ENCODE data around the gene GLS. TPM values are rescaled to one million over a fixed set of nuclear protein-coding genes. Genes with fewer than 3 reads are reported as not detected.

The GLS gene
- total RNA-seq, 4 donors from 2014 or later: 111 to 139 (median 129) TPM

DNA sequence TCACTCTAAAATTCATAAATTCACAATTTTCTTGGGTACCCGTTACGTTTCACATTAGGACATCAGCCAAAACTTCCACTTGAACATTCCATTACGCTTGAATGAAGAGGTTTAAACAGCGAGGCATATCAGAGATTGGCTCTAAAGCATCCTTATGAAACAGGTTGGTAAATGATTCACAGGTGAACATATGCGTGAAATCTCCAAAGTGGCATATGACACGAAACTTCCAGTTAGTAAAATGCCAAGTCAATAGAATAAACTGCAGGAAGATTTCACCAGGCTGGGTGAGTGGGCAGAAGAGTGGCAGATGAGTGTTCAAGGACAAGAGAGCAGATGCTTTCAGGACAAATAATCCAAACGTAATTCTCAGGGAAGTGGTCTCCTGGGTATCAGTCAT, 33.9 kb upstream of the GLS start:
- TF ChIP-seq, protein P1, sequence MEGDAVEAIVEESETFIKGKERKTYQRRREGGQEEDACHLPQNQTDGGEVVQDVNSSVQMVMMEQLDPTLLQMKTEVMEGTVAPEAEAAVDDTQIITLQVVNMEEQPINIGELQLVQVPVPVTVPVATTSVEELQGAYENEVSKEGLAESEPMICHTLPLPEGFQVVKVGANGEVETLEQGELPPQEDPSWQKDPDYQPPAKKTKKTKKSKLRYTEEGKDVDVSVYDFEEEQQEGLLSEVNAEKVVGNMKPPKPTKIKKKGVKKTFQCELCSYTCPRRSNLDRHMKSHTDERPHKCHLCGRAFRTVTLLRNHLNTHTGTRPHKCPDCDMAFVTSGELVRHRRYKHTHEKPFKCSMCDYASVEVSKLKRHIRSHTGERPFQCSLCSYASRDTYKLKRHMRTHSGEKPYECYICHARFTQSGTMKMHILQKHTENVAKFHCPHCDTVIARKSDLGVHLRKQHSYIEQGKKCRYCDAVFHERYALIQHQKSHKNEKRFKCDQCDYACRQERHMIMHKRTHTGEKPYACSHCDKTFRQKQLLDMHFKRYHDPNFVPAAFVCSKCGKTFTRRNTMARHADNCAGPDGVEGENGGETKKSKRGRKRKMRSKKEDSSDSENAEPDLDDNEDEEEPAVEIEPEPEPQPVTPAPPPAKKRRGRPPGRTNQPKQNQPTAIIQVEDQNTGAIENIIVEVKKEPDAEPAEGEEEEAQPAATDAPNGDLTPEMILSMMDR (IDR thresholded peaks at IDR 0.05; ENCODE audit: low read depth): no peak

DNA sequence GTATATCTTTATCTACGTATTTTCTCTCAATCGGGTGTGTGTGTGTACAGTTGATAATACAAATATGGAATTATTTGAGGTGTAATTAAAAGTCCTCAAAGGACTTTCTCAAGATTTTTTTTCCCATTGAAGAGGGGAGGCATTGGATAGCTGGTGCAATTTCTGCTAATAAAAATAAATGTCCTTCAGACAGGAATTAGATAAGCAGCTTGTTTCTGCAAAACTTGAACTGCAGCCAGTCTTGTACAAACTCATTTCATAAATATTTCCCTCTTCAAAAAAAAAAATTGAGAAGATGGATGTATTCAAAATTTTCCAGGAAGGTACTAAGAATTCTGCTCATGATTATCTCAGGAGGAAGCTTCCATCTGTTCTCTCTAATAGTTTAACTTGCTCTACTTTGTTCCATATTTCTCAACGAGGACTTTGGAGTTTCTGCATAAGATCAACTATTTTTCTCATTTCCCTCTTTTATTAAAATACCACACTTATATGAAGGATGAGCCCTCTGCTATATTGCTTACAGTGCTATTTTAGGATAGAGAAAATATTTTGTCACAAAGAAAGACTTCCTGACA, 33.0 kb upstream of the GLS start:
- TF ChIP-seq, protein P1 (IDR thresholded peaks at IDR 0.05; ENCODE audit: low read depth): no peak

DNA sequence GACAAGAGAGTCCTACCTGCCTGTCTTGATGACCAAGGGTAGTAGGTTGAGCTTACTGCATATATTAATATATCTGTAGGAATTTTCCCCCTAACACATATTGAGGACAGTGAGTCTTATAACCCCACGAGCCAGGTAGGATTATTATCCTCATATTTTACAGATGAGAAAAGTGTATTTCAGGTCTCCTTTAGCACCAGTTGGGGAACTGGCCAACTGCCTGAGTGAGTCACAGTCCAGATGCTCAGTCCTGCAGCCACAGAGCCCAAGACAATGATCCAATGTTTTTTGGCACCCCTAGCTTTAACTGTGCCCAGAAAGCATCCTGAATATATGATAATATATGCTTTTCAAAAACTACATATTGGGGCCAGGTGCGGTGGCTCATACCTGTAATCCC, 30.8 kb upstream of the GLS start:
- TF ChIP-seq, protein P1 (IDR thresholded peaks at IDR 0.05; ENCODE audit: low read depth): no peak

DNA sequence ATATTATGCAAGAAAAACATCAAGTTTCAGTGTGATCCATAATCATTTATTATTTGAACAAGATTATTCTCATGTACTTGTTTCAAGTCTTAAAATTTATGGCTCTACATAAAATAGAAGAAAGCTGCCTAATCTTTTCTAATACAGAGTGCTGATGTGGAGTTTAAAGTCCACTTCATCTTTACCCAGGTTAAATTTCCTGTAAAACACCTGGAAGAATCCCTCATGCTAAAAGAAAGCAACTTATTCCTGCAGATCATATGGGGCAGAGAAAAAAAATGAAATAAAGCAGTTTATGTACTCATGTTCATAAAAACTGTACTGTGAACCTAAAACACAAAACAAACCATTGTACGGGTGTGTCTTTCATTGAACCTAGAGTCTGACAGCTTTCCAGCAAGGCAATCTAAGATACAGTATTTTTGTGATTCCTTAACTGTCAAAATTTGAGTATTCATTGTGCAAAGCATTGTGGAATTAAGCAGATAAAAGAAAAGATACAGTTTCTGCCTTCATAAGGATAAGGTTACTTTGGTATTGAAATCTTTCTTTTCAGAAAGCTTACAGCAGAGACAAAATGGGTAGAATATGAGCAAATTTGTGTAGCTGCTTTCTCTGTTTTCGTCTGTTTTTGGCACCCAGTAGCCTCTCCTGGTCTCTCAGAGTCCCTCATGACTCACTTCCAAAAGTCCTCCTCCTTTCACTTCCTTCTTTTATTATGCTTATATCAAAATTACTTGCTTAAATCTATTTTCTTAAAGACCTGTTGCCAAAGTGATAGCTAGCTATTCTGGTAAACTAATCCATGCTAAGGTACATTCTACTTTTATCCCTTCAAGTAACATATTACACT, 26.9 kb upstream of the GLS start:
- TF ChIP-seq, protein P1 (IDR thresholded peaks at IDR 0.05; ENCODE audit: low read depth): no peak

DNA sequence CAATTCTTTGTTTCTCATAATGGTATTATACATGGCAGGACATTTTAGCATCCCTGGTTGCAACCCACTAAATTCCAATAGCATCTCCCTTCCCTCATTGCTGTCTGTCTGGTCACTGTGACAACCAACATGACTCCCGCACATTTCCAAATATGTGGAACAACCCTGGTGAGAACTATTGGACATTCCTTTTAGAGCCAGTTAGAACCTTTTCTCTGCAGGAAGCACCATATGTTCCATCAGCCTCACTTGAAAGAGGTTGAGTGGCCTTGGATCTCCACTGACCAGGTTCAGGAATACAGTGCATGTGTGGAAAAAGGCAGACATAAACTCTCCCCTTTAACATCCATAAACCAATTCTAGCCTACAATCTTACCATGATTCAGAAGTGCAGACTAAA, 25.9 kb upstream of the GLS start:
- TF ChIP-seq, protein P1 (IDR thresholded peaks at IDR 0.05; ENCODE audit: low read depth): no peak

DNA sequence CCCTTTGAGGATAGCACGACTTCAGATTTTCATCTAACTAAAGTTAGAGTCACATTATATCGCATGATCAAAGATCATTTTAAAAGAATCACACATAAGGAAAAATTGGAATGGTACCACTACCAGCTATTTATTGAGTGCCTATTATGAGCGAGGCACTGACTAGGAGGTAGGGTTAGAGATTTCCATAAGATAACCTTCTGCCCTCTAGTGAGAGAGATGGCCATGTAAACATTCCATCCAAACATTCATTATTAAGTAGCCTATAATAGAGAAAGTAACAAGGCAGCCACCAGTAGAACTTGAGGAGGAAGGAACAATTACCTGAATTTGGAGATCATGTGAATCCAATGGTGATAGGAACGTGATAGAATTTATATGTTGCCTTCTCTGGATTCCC, 25.4 kb upstream of the GLS start:
- TF ChIP-seq, protein P1 (IDR thresholded peaks at IDR 0.05; ENCODE audit: low read depth): no peak

DNA sequence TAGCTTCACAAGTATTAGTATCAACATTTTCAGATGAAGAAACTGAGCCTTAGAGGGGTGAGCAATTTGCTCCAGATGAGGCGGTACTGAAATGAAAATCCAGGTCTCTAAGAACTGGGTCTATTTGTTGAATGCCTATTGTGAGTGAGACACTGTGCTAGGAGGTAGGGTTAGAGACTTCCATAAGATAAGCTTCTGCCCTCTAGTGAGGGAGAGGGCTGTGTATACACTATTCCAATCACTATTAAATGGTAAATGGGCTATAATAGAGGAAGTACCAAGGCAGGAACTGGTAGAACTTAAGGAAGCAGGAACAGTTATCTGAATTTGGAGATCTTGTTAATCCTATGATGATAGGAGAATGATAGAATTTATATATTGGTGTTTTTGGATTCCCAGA, 23.6 kb upstream of the GLS start:
- TF ChIP-seq, protein P1 (IDR thresholded peaks at IDR 0.05; ENCODE audit: low read depth): no peak

All from subcutaneous adipose tissue (tissue), 4 donors.